IPS DF 4.7 (cell line): ENCODE results near the gene HACD2.

ENCODE experiments used
- DNase-seq: peaks from one replicate; pipeline ENCODE4 v3.0.0-alpha.2; 2013; ENCODE audit warnings: low spot score; ENCODE audit errors: extremely low read depth

Gene HACD2

DNA sequence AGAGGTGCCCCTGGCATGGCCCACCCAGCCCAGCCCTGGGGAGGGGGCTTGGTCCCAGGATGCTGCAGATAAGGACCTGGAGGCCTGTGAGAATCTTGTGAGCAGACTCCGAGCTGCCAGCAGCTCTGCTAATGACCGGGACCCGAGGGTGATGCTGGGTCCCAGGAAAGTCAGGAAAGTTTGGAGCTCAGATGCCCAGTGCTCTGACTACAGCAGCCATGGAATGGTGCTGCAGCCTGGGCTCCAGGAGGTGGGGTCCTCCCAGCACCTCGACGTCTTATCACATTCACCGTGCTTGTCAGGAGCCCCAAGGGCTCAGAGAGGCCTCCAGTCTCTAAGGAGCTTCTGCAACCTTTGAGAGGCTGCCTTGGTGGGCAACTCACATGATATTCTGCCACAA, 101.7 kb downstream of the HACD2 start:
- DNase-seq = no peak

- no peak for DNase-seq
These were observed 103.0 kb downstream of the HACD2 start for GRCh38 chr3:123481722-123482457.

DNA sequence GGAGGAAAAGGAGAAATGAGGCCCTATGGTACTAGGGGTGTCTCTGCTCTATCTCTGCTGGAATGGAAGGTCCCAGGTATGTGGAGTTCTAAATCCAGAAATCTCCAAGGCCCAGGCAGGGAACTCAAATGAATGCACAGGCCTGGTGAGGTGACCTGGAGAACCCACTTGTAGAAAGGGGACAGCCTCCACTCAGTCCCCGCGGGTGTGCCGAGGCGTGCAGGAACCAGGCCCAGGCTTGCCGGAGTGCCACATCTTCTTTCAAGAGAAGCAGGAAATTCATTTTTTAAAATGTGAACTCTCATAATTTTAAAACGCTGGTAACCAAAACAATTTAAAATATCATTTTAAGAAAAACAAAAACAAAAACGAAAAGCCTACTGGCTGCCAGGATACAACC, 103.8 kb downstream of the HACD2 start:
- DNase-seq = no peak

GRCh38 chr3:123480428-123480827, 104.4 kb downstream of the HACD2 start:
- DNase-seq = no peak

DNA sequence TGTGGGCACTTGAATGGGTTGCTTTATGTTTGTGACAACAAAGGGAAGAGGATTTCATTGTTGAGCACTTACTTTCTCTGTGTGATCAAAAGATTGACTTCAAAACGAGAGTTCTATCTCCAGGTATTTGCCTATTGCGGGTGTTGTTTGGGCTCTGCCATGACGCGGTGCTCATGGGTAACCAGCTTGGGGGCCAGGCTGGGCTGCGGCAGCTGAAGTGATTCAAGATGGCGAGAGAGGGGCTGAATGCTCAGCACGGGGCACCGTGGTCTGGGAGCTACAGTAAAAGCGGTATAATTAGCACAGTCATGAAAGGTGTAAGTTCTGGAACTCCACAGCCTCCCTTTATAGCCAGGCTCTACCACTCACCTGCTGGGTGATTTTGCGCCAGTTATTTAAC, 105.0 kb downstream of the HACD2 start:
- no peak for DNase-seq

DNA sequence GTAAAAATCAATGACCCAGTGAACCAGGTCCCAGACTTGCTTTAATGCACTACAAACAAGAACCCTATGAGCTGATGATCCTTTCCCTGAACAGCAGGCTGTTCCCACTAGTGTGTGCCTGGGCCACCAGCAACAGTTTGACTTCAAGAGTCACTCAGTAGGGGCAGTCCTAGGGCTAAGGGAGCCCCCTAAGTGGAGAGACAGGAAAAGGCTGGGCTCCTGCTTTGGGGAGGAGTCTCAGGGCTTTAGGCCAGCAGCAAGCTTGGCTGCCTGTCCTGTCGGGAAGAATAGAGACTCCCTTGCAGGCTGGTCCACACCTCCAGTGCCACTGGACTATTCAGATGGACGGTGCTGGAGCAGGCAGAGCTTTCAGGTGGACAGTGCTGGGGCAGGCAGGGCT, 106.5 kb downstream of the HACD2 start:
- DNase-seq = no peak

- DNase-seq = no peak
These were observed 107.7 kb downstream of the HACD2 start for GRCh38 chr3:123476967-123477750.

- no peak for DNase-seq
These were observed 109.1 kb downstream of the HACD2 start for GRCh38 chr3:123475786-123476185.

- no peak for DNase-seq
These were observed 113.7 kb downstream of the HACD2 start for GRCh38 chr3:123471106-123471505.

- DNase-seq = no peak
These were observed 115.4 kb downstream of the HACD2 start for GRCh38 chr3:123469323-123469995.

DNA sequence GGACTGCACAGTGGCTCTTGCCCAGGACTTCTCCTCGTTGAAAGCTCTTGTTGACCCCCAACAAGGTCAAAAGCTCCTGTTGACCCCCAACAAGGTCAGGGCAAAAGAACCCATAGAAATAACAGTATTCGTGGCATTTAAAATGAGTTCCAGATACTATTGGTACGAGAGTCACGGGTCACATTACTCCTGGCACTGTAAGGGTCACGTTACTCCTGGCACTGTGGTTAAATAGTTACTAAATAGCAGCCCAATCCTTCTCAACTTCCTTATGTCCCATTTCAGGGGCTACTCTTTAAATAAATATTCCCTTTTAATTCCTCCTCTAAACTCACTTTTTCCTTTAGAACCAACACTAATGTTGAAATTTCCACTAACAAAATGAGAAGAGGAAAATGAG, 117.8 kb downstream of the HACD2 start:
- DNase-seq = no peak

- no peak for DNase-seq
These were observed 120.6 kb downstream of the HACD2 start for GRCh38 chr3:123464211-123464610.

- no peak for DNase-seq
These were observed 125.0 kb downstream of the HACD2 start for GRCh38 chr3:123459862-123460261.

DNA sequence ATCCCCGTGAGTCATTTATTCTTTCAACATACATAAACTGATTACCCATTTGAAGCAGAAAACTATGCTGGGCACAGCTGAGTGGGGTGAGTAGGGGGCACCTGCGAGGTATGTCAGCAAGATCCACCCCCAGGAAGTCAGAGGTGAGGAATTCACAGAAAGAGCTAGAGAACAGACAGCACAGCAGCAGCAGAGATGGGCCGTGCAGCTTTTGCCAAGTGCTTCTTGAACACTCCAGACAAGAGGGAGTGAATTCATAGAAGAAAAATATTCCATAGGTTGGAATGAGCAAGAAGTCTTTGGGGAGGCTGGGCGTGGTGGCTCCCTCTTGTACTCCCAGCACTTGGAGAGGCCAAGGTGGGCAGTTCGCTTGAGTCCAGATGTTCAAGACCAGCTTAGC, 126.6 kb downstream of the HACD2 start:
- DNase-seq = no peak

DNA sequence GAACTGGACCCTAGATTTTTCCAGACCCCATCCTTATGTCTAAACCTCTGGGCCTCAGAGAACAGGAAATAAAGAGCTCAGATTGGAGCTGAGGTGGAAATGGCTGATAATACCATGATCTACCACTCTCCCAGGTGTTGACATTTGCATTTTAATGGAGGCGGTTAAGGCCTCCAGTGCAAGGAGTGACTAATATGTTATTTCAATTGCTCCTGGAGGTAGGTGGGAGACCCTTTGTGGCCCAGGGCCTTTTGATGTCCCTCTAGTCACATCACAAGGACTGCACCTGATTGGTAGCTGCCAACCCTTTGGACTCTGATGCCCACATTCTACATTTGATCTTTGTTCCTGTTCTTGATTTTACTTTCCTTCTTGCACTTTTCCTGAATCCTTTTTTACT, 127.0 kb downstream of the HACD2 start:
- DNase-seq = no peak

DNA sequence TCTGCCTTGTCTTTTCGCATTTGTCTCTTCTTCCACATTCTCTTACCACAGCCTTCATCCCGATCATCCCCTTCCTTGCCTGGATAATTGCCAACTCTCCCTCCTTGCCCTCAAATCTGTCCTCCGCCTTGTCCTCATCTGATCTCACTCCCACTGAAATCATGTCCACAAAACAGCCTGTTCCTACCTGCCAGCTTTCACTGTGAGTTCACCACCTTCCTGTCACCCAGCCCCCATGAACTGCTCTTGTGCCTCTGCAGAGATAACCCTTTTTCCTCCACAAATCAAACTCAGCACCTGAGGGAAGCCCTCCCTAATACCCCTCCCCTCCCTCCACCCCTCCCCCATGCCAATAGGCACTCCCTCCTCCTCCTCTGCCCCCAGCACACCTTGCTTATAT, 131.2 kb downstream of the HACD2 start:
- DNase-seq = no peak

GRCh38 chr3:123451186-123451585, 133.7 kb downstream of the HACD2 start:
- DNase-seq = no peak

DNA sequence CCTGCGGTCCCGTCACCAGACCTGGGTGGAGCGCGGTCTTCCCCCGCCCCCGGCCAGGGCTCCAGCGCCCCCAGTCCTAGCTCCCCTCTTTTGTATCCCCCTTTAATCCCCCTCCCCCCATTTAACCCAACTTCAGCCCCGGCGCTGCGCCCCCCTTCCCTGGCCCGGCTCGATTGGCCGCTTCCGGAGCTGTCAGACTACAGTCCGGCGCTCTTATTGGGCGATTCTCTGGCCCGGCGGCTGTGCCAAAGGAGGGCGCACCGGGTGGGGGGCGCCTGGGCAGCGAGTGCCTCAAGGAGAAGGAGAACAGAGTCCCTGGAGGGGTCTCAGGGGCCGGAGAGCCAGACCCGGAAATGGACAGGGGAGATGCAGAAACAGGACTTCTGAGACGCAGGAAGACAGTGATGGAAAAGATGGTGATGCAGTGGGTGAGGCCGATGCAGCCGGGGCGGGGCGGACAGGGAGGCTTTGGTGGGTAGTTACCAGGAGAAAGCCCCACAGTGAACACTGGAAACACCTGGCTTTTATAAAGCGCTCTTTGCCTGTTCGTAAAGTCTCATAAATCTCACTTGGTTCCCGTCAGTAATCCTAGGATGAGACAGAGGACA, 134.8 kb downstream of the HACD2 start:
- no peak for DNase-seq

DNA sequence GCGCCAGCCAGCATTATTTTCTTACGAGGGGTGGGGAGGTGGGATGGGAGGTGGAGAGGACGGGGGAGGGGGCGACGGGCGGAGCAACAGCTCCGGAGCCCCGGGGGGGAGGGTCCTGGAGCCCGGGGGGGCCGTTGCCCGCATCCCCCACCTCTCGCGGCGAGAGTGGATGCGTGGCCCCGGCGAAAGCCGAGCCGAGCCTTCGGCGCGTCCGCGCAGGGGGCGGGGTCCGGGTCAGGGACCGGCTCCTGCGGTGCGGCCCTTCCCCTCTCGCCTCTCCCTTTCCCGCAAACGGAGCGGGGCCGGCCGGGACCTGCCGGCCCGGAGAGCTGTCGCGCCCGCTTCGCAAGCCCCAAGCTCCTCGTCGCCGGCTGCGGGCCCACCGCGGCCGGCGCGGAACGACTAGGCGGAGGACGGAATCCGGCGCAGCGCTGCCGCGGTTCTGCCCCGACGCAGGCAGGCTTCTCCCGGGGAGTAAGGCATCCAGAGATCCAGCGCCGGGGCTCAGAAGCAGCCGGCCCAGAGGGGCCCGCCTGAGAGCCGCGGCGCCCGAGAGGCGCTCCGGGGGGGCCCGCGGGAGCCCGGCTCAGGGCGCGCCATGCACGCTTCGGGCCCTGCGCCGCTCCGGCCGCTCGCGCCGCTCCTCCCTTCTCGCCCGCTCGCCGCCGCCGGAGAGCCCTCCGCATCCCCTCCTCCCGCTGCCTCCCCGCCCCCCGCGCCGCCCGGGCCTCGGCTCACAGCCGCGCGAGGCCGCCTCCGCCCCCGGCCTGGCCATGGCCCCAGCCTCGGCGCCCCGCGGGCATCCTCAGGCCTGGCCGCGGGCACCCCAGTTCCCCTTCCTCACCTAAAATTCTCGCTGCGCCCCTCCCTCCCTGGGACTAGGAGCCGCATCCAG, 135.5 kb downstream of the HACD2 start:
- no peak for DNase-seq

DNA sequence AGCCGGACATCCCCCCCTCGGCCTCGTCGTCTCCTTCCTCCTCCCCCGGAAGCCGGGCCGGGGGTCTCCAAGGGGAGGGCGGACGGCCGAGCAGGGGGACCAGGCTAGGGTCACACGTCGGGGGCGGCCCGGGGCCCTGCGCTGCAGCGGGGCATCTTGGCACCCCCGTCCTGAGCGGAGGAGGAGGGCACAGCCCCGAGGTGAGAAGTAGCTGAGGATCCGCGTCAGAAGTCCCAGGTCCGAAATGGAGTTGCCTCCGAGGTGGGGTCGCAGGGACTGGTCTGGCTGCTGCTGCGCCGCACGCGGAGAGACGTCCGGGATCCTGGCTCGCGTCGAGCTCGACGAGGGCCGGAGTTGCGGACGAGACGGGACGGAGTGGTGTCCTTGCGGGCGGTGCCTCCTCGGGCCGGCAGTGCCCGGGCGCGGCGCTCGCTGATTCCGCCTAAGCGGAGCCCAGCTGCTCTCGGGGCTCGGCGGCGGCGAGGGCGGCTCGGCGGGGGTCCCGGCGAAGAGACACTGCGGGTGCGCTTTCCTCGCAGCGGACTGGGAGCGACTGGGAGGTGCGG, 136.2 kb downstream of the HACD2 start, which contains the start of gene ADCY5:
Gene ADCY5 (minus strand): TSS at position 555 of the 566 bp plus-strand sequence. CDS start 545 bp downstream, at position 10.
- no peak for DNase-seq
